Activated CD4-positive, alpha-beta T cell treated with anti-CD3 and anti-CD28 coated beads, Interleukin-10, Interleukin-2, amounts not matched to agents 100 ng/mL and 50 ng/mL, durations not matched to agents 16 hours and 8 hours (primary cell): ENCODE data around the gene IGF1R.
"Not testable (repeated sequence)": the region's sequence is repeated elsewhere in the genome, so short reads cannot be mapped to it uniquely, and the experiment has no call there.

Experiments used
- DNase-seq: peaks from one replicate; pipeline ENCODE4 v3.0.0-alpha.2; 2020

IGF1R gene

GRCh38 chr15:98978153-98978552, 329.8 kb downstream of the IGF1R start:
- no peak for DNase-seq

GRCh38 chr15:98980899-98981228, 332.5 kb downstream of the IGF1R start:
- no peak for DNase-seq

GRCh38 chr15:98981851-98982722, 333.7 kb downstream of the IGF1R start:
- DNase-seq: no peak

DNA sequence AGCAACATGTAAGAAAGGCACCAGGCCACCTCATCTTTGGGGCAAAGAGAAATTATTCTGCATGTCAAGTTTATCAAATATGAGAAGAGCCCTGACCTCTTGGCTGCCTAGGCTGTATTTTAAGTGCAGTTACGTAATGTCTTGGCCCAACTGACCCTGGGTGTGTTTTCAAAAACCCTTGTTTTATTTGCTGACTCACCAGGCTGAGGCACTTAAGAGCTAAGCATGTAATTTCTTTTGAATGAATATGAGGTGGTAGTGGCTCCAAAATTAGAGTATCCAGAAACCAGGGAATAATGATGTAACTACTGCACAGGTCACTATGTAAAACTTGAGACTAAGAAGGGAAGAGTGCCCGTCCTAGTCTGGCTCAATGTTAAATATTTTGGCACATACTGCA, 335.0 kb downstream of the IGF1R start:
- no peak for DNase-seq

- no peak for DNase-seq
Observed at GRCh38 chr15:98986281-98986680, 337.9 kb downstream of the IGF1R start.

GRCh38 chr15:98994892-98995291, 346.6 kb downstream of the IGF1R start:
- DNase-seq: no peak

GRCh38 chr15:98996169-98996568, 347.8 kb downstream of the IGF1R start:
- no peak for DNase-seq

- DNase-seq: no peak
Observed at GRCh38 chr15:98996624-98997023, 348.3 kb downstream of the IGF1R start.

- DNase-seq: no peak
Observed at GRCh38 chr15:98997312-98997711, 349.0 kb downstream of the IGF1R start.

GRCh38 chr15:98997755-98998154, 349.4 kb downstream of the IGF1R start:
- DNase-seq: no peak

GRCh38 chr15:98998279-98998678, 349.9 kb downstream of the IGF1R start:
- DNase-seq: no peak

GRCh38 chr15:98999233-98999632, 350.9 kb downstream of the IGF1R start:
- no peak for DNase-seq

DNA sequence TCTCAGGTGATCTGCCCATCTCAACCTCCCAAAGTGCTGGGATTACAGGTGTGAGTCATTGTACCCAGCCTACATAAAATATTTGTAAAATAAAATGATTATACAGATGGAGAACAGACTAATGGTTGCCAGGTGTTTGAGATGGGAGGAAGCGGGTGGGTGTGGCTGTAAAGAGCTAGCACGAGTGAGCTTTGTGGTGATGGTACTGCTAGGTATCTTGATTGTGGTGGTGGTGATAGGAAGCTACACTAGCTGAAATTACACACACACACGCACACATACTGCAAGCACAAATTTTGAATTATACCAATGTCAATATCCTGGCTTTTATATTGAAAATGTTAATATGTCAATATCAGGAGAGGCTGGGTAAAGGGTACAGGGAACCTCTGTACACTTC, 353.9 kb downstream of the IGF1R start:
- no peak for DNase-seq

- not testable (repeated sequence) for DNase-seq
Observed at GRCh38 chr15:99003317-99003716, 355.0 kb downstream of the IGF1R start.

- not testable (repeated sequence) for DNase-seq
Observed at GRCh38 chr15:99004998-99005974, 356.9 kb downstream of the IGF1R start.

DNA sequence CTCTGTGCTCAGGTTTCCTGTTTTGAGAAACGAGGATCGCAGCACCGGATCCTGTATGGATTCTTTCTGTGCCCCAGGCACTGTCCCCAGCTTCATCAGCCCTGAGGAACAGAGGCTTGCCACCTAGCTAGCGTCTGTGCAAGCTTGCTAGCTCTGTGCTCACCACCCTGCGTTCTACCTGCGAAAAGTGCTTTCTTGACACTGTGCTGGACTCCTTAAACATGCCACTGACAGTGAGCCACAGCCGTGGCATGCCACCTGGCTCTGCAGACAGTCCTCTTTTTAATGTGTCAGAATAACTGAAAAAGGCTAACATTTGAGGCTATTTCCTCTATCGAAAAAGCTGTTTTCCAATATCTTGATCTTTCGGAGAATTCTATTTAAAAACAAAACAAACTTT, 357.8 kb downstream of the IGF1R start:
- no peak for DNase-seq

DNA sequence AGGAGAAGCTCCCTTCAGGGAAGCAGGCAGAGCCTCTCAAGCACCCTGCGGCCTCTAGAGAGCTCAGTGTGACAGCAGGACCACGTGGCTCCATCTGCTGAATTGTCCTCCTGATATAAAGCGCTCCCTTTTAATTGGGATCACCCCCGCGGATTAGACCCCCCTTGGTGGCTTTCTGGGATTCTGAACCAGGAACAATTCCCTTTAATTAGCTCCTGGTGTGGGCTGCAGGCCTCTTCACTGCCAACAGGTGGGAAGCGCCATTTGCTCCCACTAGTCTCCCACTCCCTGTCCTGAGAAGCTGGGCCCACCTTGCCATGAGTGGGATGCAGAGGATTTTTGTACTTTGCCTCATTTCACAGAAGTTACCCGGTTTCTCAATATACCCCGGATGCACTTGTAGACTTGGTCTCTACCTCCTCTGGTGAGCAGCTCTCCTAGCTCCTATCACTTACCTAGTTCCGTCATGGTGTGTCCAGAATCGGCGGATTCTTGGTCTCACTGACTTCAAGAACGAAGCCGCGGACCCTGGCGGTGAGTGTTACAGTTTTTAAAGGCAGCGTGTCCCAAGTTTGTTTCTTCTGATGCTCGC, 358.7 kb downstream of the IGF1R start:
- no peak for DNase-seq

GRCh38 chr15:99009741-99010330, 361.5 kb downstream of the IGF1R start:
- no peak for DNase-seq

- DNase-seq: no peak
Observed at GRCh38 chr15:99010768-99011167, 362.4 kb downstream of the IGF1R start.
